H1 (cell line): ENCODE measurements around the gene STARD13. TPM values are rescaled to one million over a fixed set of nuclear protein-coding genes. Genes with fewer than 3 reads are reported as not detected.

Source experiments
- CTCF ChIA-PET: fragments of 300-600 bp; sonication (Branson Sonifier 250); formaldehyde crosslinking; loops from one replicate; lab custom pipeline; 2021; ENCODE audit not compliant: partially characterized antibody; lab: Charles Lee
- POLR2A ChIA-PET: fragments of 300-600 bp; sonication (Branson Sonifier 250); formaldehyde crosslinking; loops from one replicate; lab custom pipeline; 2021; ENCODE audit warnings: inconsistent platforms; ENCODE audit not compliant: partially characterized antibody; lab: Charles Lee
- DNase-seq, 2 experiments: peaks; one replicate each; pipeline versions ENCODE4 v3.0.0 to v3.0.0-alpha.2; 2010 to 2022; ENCODE audit warnings: low spot score in 2 of 2, low read depth in 1 of 2, mixed read lengths in 1 of 2
- FAIRE-seq: peaks from 2 replicates; lab custom pipeline; 2011; peaks lifted over from hg19 to GRCh38; lab: Jason Lieb, UNC
- H2AFZ ChIP-seq: 2 replicates; pipeline ENCODE4 v1.8.1; 2012; ENCODE audit warnings: low read length, inconsistent platforms
- H2AK5ac ChIP-seq: 2 replicates; pipeline ENCODE4 v1.6.1; 2013; ENCODE audit warnings: low read depth, low read length
- H2BK120ac ChIP-seq: replicated peaks from 2 replicates; pipeline ENCODE3; 2013; ENCODE audit warnings: low read depth, low read length, inconsistent platforms
- H2BK12ac ChIP-seq: 2 replicates; pipeline ENCODE4 v1.6.1; 2013; ENCODE audit warnings: low read depth, low read length
- H2BK15ac ChIP-seq: 2 replicates; pipeline ENCODE4 v1.6.1; 2013; ENCODE audit warnings: low read length
- H2BK20ac ChIP-seq: 2 replicates; pipeline ENCODE4 v1.6.1; 2013; ENCODE audit warnings: low read length
- H2BK5ac ChIP-seq: 2 replicates; pipeline ENCODE4 v1.6.1; 2013; ENCODE audit warnings: low read depth, low read length
- H3K14ac ChIP-seq: 2 replicates; pipeline ENCODE4 v1.6.1; 2013; ENCODE audit warnings: inconsistent platforms; ENCODE audit not compliant: insufficient read length
- H3K18ac ChIP-seq: 2 replicates; pipeline ENCODE4 v1.6.1; 2013; ENCODE audit warnings: low read length; ENCODE audit errors: extremely low read depth
- H3K23ac ChIP-seq: 2 replicates; pipeline ENCODE4 v1.6.1; 2013; ENCODE audit warnings: inconsistent platforms; ENCODE audit not compliant: insufficient read length
- H3K23me2 ChIP-seq: 2 replicates; pipeline ENCODE4 v1.6.1; 2013; ENCODE audit warnings: low read depth, low read length
- H3K27ac ChIP-seq: 2 replicates; pipeline ENCODE4 v1.6.1; 2011; ENCODE audit warnings: low read depth, low read length, inconsistent platforms
- H3K27me3 ChIP-seq, 4 experiments: replicated peaks in 1 of 4; 1 replicate in 1 of 4; 2 replicates in 3 of 4; pipeline versions ENCODE4 v1.6.1 to v1.8.1; 2011 to 2013; ENCODE audit warnings: low read length in 3 of 4, mild to moderate bottlenecking in 3 of 4, inconsistent platforms in 2 of 4, mixed read lengths in 2 of 4, moderate library complexity in 1 of 4; ENCODE audit not compliant: control insufficient read depth in 3 of 4, insufficient read depth in 3 of 4; ENCODE audit errors: extremely low read depth in 1 of 4
- H3K36me3 ChIP-seq, 4 experiments: 2 replicates each; pipeline versions ENCODE4 v1.6.1 to v1.8.1; 2011 to 2013; ENCODE audit warnings: mild to moderate bottlenecking in 4 of 4, low read length in 3 of 4, moderate library complexity in 2 of 4, control low read depth in 1 of 4, inconsistent platforms in 1 of 4; ENCODE audit not compliant: insufficient read depth in 4 of 4, control insufficient read depth in 2 of 4
- H3K4ac ChIP-seq: replicated peaks from 2 replicates; pipeline ENCODE3; 2013; ENCODE audit warnings: low read length, low read depth, mixed read lengths, inconsistent platforms; ENCODE audit not compliant: insufficient read length
- H3K4me1 ChIP-seq, 4 experiments: replicated peaks in 1 of 4; 1 replicate in 1 of 4; 2 replicates in 3 of 4; pipeline versions ENCODE4 v1.6.1 to v1.8.1; 2011 to 2013; ENCODE audit warnings: low read length in 3 of 4, inconsistent platforms in 2 of 4, mixed read lengths in 1 of 4; ENCODE audit not compliant: insufficient read depth in 4 of 4, control insufficient read depth in 3 of 4
- H3K4me2 ChIP-seq, 2 experiments: 2 replicates each; pipeline versions ENCODE4 v1.6.1 to v1.8.1; 2011 to 2013; ENCODE audit warnings: low read depth in 2 of 2, low read length in 2 of 2, control low read depth in 1 of 2, inconsistent platforms in 1 of 2, mild to moderate bottlenecking in 1 of 2; ENCODE audit not compliant: insufficient read depth in 1 of 2
- H3K4me3 ChIP-seq, 4 experiments: fragments of 200-600, 300-600 bp in 1 of 4; sonication (generic), shearing (Covaris generic), sonication (Bioruptor Twin) in 1 of 4; 2 replicates each; pipeline versions ENCODE4 v1.5.1 to v1.8.1; 2011 to 2016; ENCODE audit warnings: low read length in 4 of 4, low read depth in 3 of 4, control low read depth in 2 of 4, inconsistent platforms in 2 of 4, mild to moderate bottlenecking in 2 of 4, mixed read lengths in 1 of 4, moderate library complexity in 1 of 4; ENCODE audit not compliant: insufficient read depth in 2 of 4; ENCODE audit errors: extremely low read depth in 1 of 4
- H3K56ac ChIP-seq: replicated peaks from 2 replicates; pipeline ENCODE3; 2013; ENCODE audit warnings: low read depth, mild to moderate bottlenecking, mixed read lengths, low read length, inconsistent platforms; ENCODE audit not compliant: insufficient read length
- H3K79me1 ChIP-seq: 2 replicates; pipeline ENCODE4 v1.6.1; 2013; ENCODE audit warnings: low read depth, low read length, control low read depth
- H3K79me2 ChIP-seq, 2 experiments: 2 replicates each; pipeline versions ENCODE4 v1.6.1 to v1.8.1; 2012 to 2013; ENCODE audit warnings: low read length in 2 of 2, mild to moderate bottlenecking in 2 of 2, inconsistent platforms in 1 of 2; ENCODE audit not compliant: insufficient read depth in 2 of 2, control insufficient read depth in 1 of 2
- H3K9ac ChIP-seq, 4 experiments: replicated peaks in 1 of 4; 1 replicate in 1 of 4; 2 replicates in 3 of 4; pipeline versions ENCODE4 v1.6.1 to v1.8.1; 2011 to 2013; ENCODE audit warnings: low read depth in 3 of 4, low read length in 3 of 4, control low read depth in 2 of 4, mild to moderate bottlenecking in 2 of 4, moderate library complexity in 2 of 4, inconsistent platforms in 1 of 4; ENCODE audit errors: extremely low read depth in 1 of 4
- H3K9me3 ChIP-seq, 2 experiments: 2 replicates each; pipeline versions ENCODE4 v1.6.1 to v1.8.1; 2012 to 2013; ENCODE audit warnings: mild to moderate bottlenecking in 2 of 2, moderate library complexity in 2 of 2, control low read depth in 1 of 2, inconsistent platforms in 1 of 2, low read depth in 1 of 2, low read length in 1 of 2, mixed read lengths in 1 of 2; ENCODE audit not compliant: insufficient read depth in 2 of 2
- H4K20me1 ChIP-seq, 2 experiments: replicated peaks in 1 of 2; 2 replicates each; pipeline versions ENCODE3 to v1.8.1; 2011 to 2013; ENCODE audit warnings: inconsistent platforms in 2 of 2, low read length in 2 of 2, mild to moderate bottlenecking in 1 of 2; ENCODE audit not compliant: insufficient read depth in 2 of 2, control insufficient read depth in 1 of 2
- H4K5ac ChIP-seq: 2 replicates; pipeline ENCODE4 v1.6.1; 2013; ENCODE audit warnings: low read length, low read depth, mixed read lengths, inconsistent platforms; ENCODE audit not compliant: insufficient read length
- H4K8ac ChIP-seq: 2 replicates; pipeline ENCODE4 v1.8.0; 2013; ENCODE audit warnings: mild to moderate bottlenecking, moderate library complexity, low read length, inconsistent platforms; ENCODE audit not compliant: insufficient read depth; ENCODE audit errors: extremely low read depth
- H4K91ac ChIP-seq: replicated peaks from 2 replicates; pipeline ENCODE3; 2013; ENCODE audit warnings: low read length, mixed read lengths, inconsistent platforms; ENCODE audit not compliant: insufficient read length
- BCL11A ChIP-seq, 2 experiments: IDR thresholded peaks; one replicate each; pipeline ENCODE4 v1.6.1; 2011; ENCODE audit warnings: low read depth in 2 of 2, low read length in 2 of 2, mild to moderate bottlenecking in 2 of 2
- EP300 ChIP-seq, 2 experiments: IDR thresholded peaks; 1 replicate in 1 of 2; 2 replicates in 1 of 2; pipeline ENCODE4 v1.6.1; 2011 to 2012; ENCODE audit warnings: low read depth in 2 of 2, low read length in 2 of 2, mild to moderate bottlenecking in 2 of 2, borderline replicate concordance in 1 of 2, inconsistent platforms in 1 of 2, moderate library complexity in 1 of 2
- PHF8 ChIP-seq: fragments of 200-600 bp; sonication (generic); conservative IDR thresholded peaks from 2 replicates; pipeline ENCODE4 v1.7.1; 2012; ENCODE audit warnings: low read depth, mild to moderate bottlenecking, inconsistent platforms, low read length, moderate library complexity
- TCF12 ChIP-seq: IDR thresholded peaks from 2 replicates; pipeline ENCODE4 v1.6.1; 2011; ENCODE audit warnings: low read depth, mild to moderate bottlenecking, low read length
- WGBS, 2 experiments: shearing (Covaris generic) in 1 of 2; methylation state at CpG; one replicate each; pipeline versions ENCODE4 v1.1.6 to v1.1.7; 2013 to 2015; ENCODE audit warnings: low lambda C conversion rate in 2 of 2, mixed read lengths in 2 of 2, inconsistent platforms in 1 of 2, low coverage in 1 of 2, missing lambda C conversion rate in 1 of 2; ENCODE audit not compliant: insufficient replicate concordance in 2 of 2, insufficient coverage in 1 of 2, insufficient read length in 1 of 2; ENCODE audit errors: extremely low coverage in 1 of 2, missing lambda C conversion rate in 1 of 2; 5-methylcytosine and 5-hydroxymethylcytosine counted together
- polyA plus RNA-seq, 7 experiments: library from polyadenylated mRNA; depleted of rRNA in 3 of 7; stranded (reverse) in 5 of 7; unstranded in 2 of 7; fragments of >200 nt in 5 of 7; fragments of 200-250 nt in 2 of 7; gene quantifications; 1 replicate in 5 of 7; 2 replicates in 1 of 7; 4 replicates in 1 of 7; pipeline versions ENCODE4 v1.2.1 to v1.2.3, GENCODE V29; 2011 to 2013; ENCODE audit warnings: missing spikeins in 2 of 7, mixed read lengths in 2 of 7
- total RNA-seq: library from RNA; stranded (reverse); fragmentation: NEBNext Ultra II Directional; extraction: Animal tissue kit (Norgen Biotek cat#: 25700); gene quantifications from 2 replicates; pipeline ENCODE4 v1.2.1, GENCODE V29; 2021

STARD13 gene
- total and polyA plus RNA-seq, 2 of the 8 experiments (the other 6 are each of a cell fraction or from before 2014, with no cell fraction given), result 0.82 to 2.9 TPM

GRCh38 chr13:33176526-33176925, 109.0 kb downstream of the STARD13 start:
- 100% methylated on average over 1 of the region's 1 CpG; no CpG with 5 or more reads in 1 of the 2 experiments for WGBS, 2 experiments
- H3K79me2 ChIP-seq, result no peaks in the 10 kb centered on the region
- no peak overlapping the region for H3K4ac ChIP-seq
- H3K14ac ChIP-seq, result no peak overlapping the region
- H3K18ac ChIP-seq, result no peak overlapping the region
- peaks cover 9 to 43% (median 18%) of the 10 kb centered on the region in 4 experiments for H3K27me3 ChIP-seq
- H4K8ac ChIP-seq, result no peak overlapping the region
- no peak for FAIRE-seq
- H3K79me1 ChIP-seq, result no peaks in the 10 kb centered on the region
- H4K20me1 ChIP-seq, result peaks cover 0 to 2% of the 10 kb centered on the region in 2 experiments
- CTCF ChIA-PET, result interaction anchor here (1.2 to 1.3 kb wide), 2 partner anchors 11 to 56 kb away, joined by 3 read pairs; no protein-coding TSS in a partner anchor
- H2AFZ ChIP-seq, result no peak overlapping the region
- H3K4me3 ChIP-seq, result no peak overlapping the region
- no peak overlapping the region for H2AK5ac ChIP-seq
- POLR2A ChIA-PET, result no interaction called here
- H4K5ac ChIP-seq, result no peak overlapping the region
- H4K91ac ChIP-seq, result no peak overlapping the region
- no peaks in the 10 kb centered on the region for H3K36me3 ChIP-seq
- no peak overlapping the region for H2BK120ac ChIP-seq
- no peak overlapping the region for H3K4me2 ChIP-seq
- H2BK12ac ChIP-seq, result no peak overlapping the region
- no peak overlapping the region for H3K23ac ChIP-seq
- no peak overlapping the region for H2BK20ac ChIP-seq
- no peaks in the 10 kb centered on the region; the same call in 1 of the 2 replicates for H3K23me2 ChIP-seq
- H2BK15ac ChIP-seq, result no peak overlapping the region
- no peak overlapping the region for H3K9ac ChIP-seq
- no peak overlapping the region for H2BK5ac ChIP-seq
- H3K4me1 ChIP-seq, result peaks cover 0 to 4% (median 2%) of the 10 kb centered on the region in 4 experiments; a peak in 2 of 7 replicates
- no peaks in the 10 kb centered on the region for H3K9me3 ChIP-seq
- H3K56ac ChIP-seq, result no peak overlapping the region
- no peak overlapping the region for H3K27ac ChIP-seq
- DNase-seq, result no peak
- TF ChIP-seq PHF8, result no peak
- TF ChIP-seq BCL11A (IDR thresholded peaks at IDR 0.05; ENCODE audit: low read depth in 2 of 2, low read length in 2 of 2), result no peak
- no peak for TF ChIP-seq TCF12
- TF ChIP-seq EP300 (IDR thresholded peaks at IDR 0.05; ENCODE audit: borderline replicate concordance in 1 of 2, low read depth in 2 of 2, low read length in 2 of 2), result no peak
